Left lobe of liver (tissue), 2 donors: ENCODE results near the gene CCDC88B. TPM values are rescaled to one million over a fixed set of nuclear protein-coding genes. Genes with fewer than 3 reads are reported as not detected.

Source experiments
- ATAC-seq: fragments of 200-7000 bp; cut with Tn5 transposase; one replicate; pipeline ENCODE4 v1.9.1; 2020; ENCODE audit warnings: mild to moderate bottlenecking, moderate library complexity
- DNase-seq: peaks from one replicate; pipeline ENCODE4 v3.0.0-alpha.2; 2020; ENCODE audit warnings: low spot score
- total RNA-seq: library from RNA; stranded (reverse); gene quantifications from one replicate; pipeline ENCODE4 v1.2.1, GENCODE V29; 2021
- donor health status: DM: no; HTN: no; CAD: no; lungs with moderate emphysema.
- donor health status: DM: no; HTN: yes; CAD: no.

Gene CCDC88B
- total RNA-seq, 1 donor from 2014 or later: 4.0 TPM

DNA sequence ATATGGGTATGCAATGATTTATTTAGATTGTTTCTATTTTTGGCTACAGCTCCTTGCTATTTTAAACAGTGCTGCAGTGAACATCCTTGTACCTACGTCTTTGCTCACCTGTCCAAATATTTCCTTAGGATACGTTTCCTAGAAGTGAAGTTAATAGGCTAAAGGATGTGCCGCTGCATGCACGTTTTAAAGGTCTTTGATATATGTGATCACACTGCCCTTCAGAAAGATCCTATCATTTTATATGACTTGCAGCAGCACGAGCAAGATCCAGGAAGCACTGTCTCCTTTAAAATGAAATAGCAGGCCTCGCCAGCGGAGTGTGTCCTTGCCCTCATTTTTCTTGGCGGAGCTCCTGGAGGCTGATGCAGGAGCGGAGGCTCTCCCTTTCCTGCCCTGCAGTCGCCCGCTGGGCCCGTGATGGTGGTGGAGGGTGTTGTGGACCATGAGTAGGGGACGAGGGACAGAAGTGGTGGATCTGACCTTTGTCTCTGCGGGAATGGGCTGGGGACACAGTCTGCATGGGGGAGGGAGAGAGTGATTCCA lies 38.4 kb downstream of the CCDC88B start:
- no peak for DNase-seq
- ATAC-seq: peak; percentile 81

DNA sequence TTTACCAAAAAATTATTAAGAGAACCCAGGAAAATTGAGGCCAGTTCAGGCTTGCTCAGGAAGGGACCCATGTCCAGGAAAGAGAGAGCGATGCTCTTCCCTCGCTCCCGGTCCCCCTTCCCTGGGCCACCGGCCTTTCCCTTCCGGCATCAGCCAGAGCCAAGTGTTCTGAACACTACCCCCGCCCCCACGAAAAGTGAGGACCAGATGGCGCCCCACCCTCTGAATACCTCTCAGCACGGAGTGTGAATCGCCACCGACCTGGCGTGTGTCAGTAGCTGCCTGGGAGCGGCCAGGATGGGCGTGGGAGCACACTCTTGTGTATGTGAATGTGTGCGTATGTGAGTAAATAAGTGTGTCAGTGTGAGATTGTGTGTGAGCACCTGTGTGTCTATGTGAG lies 39.2 kb downstream of the CCDC88B start:
- no peak for ATAC-seq
- no peak for DNase-seq

DNA sequence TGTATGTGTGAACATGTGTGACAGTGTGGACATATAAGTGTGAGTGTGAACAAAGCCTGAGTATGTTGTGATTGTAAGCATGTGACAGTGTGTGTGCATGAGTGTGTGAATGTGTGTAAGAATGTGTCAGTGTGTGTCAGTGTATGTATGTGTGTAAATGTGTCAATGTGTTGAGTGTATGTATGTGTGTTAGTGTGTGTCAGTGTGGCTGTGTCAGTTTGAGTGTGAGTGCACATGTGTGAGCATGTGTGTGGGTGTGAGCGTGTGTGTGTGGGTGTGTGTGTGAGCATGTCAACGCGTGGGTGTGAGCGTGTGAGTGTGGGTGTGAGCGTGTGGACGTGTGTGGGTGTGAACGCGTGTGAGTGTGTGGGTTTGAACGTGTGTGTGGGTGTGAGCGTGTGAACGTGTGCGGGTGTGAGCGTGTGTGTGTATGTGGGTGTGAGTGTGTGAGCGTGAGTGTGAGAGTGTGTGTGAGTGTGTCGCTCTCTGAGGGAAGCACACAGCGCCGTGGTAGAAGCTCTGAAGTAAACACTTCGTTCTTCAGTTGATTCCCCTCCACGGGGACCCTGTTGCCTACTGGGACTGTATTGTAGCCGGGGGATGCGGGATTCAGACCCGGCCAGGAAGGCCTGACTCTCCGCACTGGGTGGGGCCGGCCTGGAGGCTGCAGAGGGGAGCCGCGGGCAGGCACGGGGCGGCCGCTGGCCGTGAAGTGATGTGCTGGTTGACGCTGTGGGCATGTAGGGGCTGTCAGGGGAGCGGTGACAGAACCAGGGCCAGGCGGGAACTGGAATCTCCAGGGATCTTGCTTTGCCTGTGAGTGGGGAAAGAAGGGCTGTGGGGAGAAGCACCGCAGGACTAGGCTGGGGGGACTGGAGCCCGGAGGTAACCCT lies 40.1 kb downstream of the CCDC88B start:
- ATAC-seq: no peak
- no peak for DNase-seq

DNA sequence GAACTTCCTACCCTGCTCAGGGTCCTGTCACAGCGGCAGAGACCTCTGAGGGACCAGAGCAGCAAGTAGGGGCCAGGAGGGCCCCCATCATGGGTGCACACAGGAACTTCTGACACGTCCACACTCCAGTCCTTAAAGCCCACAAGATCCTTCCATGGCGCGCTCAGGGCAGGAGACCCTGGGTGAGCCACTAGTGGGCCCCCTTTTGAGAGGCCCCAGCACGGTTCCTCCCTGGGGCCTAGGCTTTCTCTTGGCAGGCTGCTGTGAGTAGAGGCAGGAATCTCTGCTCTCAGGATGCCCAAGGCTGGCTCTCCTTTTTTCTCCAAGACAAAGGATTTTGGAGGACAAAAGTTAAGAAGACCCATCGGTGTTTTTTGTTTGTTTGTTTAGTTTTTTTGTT lies 41.3 kb downstream of the CCDC88B start:
- DNase-seq (no peak), ATAC-seq (no peak)

DNA sequence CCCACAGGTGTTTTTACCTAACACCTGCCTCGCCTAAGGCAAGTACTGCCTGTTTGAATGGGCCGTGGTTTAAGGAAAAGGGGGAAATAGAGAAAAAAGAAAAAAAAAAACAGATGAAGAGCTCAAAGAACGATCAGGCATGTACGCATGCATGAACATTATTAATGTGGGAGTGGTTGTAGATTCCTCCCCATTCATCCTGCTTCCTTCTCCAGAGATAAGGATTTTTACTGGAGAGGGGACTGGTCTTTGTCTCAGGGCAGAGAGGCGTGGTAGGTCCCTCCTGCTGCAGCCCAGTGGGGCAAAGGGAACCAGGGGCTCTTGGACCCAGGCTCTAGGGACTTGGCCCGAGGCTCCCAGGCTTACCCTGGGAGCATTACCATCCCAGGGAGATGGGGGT lies 42.0 kb downstream of the CCDC88B start:
- no peak for DNase-seq
- ATAC-seq: no peak

DNA sequence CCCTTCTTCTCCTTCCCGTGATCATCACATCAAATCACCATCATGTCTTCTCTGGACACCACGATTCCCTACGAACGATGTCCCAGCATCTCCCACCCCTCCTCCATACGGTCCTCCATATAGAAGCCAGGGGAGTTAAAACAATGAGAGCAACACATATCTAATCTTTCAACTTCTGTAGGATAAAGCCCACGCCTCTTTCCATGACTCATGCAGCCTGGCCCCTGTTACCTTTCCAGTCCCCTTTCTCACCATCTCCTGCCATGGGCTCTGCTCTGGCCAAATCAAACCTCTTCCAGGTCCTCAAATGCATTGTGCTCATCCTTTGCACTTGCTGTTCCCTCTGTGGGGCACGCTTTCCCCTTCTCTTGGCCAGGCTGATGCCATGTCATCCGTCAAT lies 42.6 kb downstream of the CCDC88B start:
- ATAC-seq: no peak
- DNase-seq: no peak

DNA sequence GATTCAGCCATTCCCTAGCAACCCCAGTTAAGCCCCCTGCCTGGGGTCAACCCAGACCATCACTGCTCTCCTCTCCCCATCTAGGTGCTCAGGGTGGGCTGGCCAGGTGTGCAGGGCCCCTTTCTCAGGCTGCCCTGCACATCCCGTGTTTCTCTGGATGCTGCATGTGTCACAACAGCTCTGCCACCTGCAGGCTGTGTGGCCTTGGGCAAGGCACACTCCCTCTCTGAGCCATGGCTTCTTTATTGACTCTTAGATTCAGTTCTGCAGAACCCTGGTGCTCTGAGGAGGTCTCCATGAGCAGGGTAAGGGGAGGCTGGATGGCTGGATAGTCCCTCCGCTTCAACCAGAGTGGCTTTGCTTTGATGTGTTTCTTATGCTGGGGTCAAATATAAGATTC lies 43.6 kb downstream of the CCDC88B start:
- ATAC-seq: no peak
- DNase-seq: no peak

DNA sequence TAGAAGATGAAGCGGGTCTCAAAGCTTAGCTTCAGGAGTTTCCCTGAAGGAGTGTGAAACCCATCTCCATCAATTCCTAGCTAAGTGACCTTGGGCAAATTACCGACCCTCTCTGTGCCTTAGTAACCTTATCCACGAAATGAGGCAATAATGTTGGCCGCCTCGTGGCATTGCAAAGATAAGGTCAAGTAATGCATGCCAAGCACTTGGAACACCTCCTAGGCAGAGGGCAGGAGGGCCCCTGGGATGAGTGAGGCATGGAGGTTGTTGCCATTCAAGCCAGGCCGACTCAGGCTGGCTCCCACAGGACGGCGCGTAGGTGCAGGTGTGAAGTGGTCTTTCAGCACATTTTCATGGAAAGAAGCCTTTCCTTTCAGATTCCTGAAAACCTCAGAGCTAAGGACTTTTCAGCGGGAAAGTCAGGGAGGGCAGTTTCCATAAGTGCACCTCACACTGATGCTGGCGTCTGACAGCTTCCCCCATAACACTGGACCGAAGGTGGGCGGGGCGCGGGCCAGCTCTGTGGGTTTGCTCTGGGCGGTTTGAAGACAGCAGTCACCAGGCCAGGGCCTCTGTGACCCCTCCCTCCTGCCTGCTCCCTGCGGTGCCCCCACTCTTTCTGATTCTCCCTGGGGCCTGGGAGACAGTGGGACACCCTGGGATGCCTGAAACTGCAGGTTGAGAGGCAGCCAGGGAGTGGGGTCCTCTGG lies 44.2 kb downstream of the CCDC88B start:
- no peak for DNase-seq
- ATAC-seq: no peak

DNA sequence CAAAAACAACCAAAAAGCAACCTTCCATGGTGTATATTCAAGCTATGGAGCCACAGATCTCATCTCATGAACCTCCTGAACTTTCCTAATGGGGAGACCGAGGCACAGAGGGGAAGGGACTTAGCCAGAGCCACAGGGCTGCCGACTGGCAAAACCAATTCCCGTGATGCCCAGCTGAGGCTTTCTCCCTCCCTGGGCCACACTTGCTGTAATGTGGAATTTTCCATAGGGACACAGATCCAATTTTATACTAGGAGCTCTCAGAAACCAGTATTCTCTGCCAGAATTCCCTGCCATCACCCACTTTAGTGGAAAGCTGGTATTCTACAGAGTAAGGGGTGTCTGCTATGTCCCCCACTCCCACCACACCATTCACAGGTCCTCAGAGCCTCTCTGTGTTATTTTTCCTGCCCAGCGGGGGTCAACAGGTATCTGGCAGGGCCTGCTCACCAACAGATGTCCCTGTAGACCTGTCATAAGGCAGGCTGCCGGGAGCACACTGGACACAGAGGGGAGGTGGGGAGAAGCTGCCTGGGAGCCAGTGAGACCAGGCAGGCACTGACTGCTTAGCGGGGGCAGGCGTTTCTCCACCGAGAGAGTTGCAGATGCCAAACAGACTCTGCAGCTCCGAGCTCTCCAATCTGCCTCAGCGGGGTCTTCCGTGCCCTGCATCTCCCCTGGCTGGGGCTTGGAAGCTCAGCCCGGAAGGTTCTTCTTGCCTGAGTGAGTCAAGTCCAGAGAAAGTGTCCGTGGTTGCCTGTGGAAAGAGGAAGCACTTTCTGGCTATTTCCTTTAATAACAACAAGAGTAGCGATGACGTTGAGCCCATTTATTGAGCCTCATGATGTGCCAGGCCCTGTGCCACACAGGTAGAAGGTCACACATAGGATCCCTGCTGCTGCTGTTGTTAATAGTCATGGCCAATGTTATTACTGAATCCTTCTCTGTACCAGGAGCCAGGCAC lies 45.3 kb downstream of the CCDC88B start:
- DNase-seq (no peak), ATAC-seq (peak; percentile 24)

DNA sequence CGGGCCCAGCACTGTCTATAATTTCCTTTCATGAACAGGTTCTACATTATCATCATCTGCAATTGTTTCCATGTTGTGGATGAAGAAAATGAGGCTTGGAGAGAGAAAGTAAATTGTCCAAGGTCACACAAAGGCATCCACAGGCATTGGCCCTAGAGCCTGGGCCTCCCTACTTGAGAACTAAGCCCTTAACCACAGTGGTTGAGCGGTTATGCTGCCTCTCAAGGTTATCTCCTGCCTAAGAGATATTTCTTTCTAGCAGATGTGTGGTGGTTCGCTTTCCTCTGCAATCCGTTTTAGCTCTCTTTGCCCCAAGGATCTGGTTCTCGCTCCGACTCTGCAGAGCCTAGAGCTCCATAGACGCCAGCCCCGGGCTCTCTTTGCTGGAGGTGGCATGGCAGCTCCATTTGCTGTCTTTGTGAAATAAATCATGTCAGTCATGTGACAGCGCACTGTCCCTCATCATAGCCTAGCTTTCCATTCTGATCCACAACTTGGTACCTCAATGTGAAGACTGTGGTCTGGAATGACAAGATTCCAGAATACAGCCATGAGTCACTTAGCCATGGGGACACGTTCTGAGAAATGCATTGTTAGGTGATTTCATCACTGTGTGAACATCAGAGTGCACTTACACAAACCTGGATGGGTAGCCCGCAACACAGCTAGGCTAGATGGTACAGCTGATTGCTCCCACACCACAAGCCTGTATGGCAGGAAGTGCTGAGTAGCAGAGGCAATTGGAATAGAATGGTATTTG lies 46.1 kb downstream of the CCDC88B start:
- ATAC-seq: no peak
- no peak for DNase-seq

DNA sequence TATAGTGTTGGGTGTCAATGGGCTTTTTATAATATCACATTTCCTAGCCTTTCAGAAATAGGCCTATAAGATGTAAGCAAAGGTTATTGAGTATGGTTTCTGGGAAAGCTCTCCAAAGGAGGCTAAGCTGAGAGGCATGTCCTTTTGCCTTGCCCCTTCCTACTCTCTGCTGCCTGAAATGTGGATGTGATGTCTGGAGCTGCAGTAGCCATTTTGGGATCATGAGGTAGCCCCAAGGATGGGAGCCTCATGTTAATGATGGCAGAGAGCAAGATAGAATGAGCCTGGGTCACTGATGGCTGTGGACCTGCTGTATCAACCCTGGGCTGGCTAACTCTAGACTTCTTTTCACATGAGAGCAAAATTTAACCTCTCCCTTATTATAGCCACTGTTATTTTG lies 47.9 kb downstream of the CCDC88B start:
- ATAC-seq (no peak), DNase-seq (no peak)

DNA sequence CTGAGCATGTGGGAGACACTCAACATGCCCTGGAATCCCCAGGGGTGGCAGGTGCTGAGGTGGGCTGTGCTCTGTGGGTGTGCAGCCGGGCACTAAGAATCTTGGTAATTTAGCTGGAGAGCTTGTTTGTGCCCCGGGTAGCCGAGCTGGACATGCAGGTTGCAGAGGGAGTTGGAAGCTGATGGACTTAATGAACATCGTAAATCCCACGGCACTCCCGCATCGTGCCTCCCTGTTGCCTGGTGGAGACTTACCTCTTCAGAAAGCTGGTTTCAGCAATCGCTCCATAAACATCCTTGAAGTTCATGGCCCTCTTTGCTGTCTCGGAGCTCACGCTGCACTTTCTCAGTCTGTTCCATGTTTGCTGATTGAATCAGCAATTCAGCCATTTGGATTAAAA lies 48.9 kb downstream of the CCDC88B start:
- DNase-seq: no peak

DNA sequence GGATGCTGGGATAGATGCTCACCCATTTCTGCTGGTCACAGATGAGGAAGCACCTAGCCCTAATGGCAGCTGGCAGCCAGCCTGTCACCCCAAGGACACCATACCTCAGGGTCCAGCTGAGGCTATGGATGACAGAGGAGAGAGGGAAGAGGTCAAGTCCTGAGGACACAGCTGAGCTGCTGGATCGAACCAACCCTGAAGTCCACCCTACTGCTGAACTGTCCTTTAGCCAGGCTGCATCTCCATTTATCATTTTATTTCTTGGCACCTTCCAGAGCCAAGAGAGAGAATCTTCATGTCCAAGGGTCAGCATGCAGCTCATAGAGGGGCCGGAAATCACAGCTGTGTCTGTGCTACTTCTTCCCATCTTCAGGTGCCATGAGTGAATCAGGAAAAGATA lies 49.8 kb downstream of the CCDC88B start:
- ATAC-seq (no peak), DNase-seq (no peak)

More for the DNA sequence above, 48.9 kb downstream of the CCDC88B start:
- no peak for ATAC-seq

DNA sequence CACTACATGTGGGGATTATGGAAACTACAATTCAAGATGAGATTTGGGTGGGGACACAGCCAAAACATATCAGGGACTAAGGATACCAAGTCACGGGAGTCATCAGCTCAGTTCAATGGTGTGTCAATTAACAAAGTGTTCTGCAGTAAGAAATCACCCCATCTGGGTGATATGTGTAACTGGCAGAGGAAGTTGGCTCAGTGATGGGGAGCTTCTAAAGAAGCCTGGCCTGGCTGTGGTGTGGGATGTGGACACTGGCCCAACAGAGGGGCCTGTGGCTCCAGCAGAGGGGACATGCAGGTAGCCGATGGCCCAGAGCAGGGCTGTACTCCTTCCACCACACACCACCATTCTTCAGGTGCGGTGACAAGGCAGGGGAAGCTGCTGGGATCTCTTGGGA lies 50.6 kb downstream of the CCDC88B start:
- ATAC-seq (no peak), DNase-seq (no peak)

DNA sequence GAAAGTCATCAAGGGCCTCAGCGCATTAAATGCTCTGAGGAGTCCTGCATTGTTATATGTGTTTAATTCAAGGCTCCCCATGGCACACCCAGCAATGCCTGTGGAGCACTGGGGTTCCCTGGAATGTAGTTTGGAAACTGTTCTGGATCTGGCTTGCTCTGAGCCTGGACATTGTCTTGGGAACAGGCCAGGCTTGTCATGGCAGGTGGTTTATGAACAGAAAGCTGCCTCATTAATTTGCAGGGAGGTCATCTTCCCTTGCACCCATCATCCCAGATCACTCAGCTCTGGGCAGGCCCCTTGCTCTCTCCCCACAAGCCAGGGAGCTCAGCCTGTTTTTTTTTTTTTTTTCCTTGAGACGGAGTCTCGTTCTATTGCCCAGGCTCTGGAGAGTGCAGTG lies 51.8 kb downstream of the CCDC88B start:
- no peak for DNase-seq
- no peak for ATAC-seq

DNA sequence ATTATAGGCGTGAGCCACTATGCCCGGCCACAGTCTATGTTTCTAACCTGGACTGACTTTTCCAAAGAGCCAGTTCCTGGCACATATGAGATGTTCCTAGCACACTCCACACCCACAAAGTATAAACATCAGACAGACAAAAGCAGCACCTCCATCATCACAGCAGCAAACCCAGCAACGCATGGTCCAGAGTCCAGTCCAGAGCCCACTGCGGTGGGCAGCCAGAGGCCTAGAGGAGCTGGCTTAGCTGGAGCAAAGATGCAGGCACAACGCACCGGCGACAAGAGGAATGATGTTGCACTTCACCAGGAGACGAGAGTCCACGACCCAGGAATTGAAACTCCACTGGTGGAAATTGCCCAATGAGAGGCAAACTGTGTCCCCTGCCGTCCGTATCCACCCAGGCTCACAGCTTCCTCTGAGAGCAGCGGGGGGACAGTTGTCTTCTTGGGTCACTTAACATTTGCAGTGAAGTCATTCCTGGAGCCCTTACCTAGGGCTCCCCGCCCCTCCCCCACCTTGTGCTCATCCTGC lies 55.6 kb downstream of the CCDC88B start:
- ATAC-seq (peak; percentile 46), DNase-seq (no peak)

DNA sequence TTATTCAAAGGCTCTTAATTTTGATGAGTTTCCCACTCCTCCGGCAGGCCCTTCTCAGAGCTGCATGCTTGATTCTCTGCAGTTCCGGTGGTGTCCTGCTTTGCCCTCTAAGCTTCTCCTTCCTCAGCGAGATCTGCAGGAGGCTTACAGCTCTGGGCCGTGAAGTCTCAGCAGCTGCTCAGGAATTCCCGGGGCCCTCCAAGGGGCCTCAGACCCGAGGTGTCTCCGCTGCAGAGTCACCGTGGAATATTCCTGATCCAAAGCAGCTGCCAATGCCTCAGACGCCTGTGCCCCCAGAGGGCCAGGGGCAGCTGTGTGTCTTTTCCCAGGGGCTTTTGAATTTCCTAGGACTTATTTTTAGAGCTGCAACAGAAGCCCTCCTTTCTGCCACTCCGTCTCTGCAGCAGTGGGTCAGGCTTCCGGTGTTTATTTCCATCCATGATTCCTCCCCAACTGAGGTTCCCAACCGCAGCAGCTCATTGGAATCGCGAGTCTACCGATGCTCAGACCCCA lies 56.1 kb downstream of the CCDC88B start:
- no peak for DNase-seq
- ATAC-seq: peak; percentile 42

DNA sequence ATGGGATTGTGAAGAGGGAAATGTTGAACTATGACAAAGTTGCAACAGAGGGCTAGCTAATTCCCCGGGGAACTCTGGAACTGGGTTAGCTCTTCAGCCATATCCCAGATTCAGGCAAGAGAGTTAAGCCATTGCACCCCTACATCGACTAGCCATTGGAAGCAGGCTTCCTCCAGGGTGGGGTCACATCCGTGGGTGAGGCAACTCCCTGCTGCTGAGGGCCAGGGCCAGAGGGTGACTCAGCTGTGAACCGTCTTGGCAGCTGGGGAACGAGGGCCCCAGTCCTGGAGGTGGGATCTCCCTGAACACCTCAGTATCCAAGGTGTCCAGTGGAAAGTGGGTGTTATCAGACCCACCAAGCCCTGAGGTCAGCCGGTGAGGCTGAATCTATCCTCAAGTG lies 60.1 kb downstream of the CCDC88B start:
- DNase-seq: no peak
- peak; percentile 20 for ATAC-seq

DNA sequence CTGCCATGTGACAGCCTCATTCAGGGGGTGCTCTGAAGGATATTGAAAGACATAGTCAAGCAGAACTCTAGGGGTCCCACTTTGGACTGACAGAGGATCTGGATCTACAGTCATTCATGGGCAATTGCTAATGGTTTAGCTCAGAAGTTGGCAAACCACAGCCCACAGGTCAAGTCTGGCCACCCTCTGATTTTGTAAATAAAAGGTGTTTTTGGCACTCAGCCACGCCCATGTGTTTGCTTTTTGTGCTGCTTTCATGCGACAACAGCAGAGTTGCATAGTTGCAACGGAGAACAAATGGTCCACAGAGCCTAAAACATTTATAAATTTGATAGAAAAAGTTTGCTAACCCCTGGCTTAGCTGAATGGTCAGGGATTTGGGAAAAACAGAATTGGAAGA lies 60.7 kb downstream of the CCDC88B start:
- ATAC-seq: peak; percentile 43
- DNase-seq: no peak

DNA sequence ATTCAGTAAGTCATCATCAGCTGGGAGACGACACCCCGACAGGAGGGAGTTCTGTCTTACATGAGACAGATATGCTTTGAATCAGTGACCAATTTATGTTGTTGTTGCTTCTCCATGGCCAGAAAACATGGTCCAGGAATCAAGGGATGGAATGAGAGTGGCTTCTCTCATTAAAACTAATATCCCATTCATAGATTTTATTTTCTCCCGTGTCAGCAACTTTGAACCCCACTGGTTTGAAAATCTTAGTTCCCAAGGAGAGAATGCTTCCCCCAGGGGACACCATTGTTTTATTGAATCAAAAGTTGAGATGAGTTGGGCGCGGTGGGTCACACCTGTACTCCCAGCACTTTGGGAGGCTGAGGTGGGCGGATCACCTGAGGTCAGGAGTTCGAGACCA lies 61.8 kb downstream of the CCDC88B start:
- DNase-seq (no peak), ATAC-seq (no peak)
